Glutamatergic neuron (in vitro differentiated cells): ENCODE data around the gene CYSTM1. TPM values are rescaled to one million over a fixed set of nuclear protein-coding genes. Genes with fewer than 3 reads are reported as not detected.

Experiments
- DNase-seq: peaks from one replicate; pipeline ENCODE4 v3.0.0; 2022
- H3K27ac Mint-ChIP-seq: one replicate; pipeline ENCODE4 v1.8.0; 2020; ENCODE audit warnings: mild to moderate bottlenecking, mixed read lengths, inconsistent platforms; ENCODE audit not compliant: unreplicated experiment
- H3K27me3 Mint-ChIP-seq: one replicate; pipeline ENCODE4 v1.8.0; 2020; ENCODE audit warnings: mild to moderate bottlenecking, moderate library complexity, mixed read lengths, inconsistent platforms; ENCODE audit not compliant: unreplicated experiment
- H3K36me3 Mint-ChIP-seq: one replicate; pipeline ENCODE4 v1.8.0; 2020; ENCODE audit warnings: mild to moderate bottlenecking, mixed read lengths, inconsistent platforms; ENCODE audit not compliant: unreplicated experiment
- H3K4me1 Mint-ChIP-seq: one replicate; pipeline ENCODE4 v1.8.0; 2020; ENCODE audit warnings: mild to moderate bottlenecking, low read depth, mixed read lengths, inconsistent platforms; ENCODE audit not compliant: unreplicated experiment
- H3K4me3 Mint-ChIP-seq: one replicate; pipeline ENCODE4 v1.8.0; 2020; ENCODE audit warnings: mild to moderate bottlenecking, mixed read lengths, inconsistent platforms; ENCODE audit not compliant: unreplicated experiment
- H3K9me3 Mint-ChIP-seq: one replicate; pipeline ENCODE4 v1.8.0; 2020; ENCODE audit warnings: mild to moderate bottlenecking, moderate library complexity, mixed read lengths, inconsistent platforms; ENCODE audit not compliant: unreplicated experiment
- total RNA-seq: library from RNA; stranded (reverse); fragmentation: NEBNext Ultra II Directional; extraction: Animal tissue kit (Norgen Biotek cat#: 25700); gene quantifications from one replicate; pipeline ENCODE4 v1.2.1, GENCODE V29; 2021; ENCODE audit not compliant: unreplicated experiment
- TF ChIP-seq, protein P1 (sequence below): fragments of 200-600 bp; sonication (generic); IDR thresholded peaks from one replicate; pipeline ENCODE4 v1.5.0; 2021; ENCODE audit not compliant: partially characterized antibody, unreplicated experiment

Gene CYSTM1
- total RNA-seq, 1 donor from 2014 or later, result 37.4 TPM

DNA sequence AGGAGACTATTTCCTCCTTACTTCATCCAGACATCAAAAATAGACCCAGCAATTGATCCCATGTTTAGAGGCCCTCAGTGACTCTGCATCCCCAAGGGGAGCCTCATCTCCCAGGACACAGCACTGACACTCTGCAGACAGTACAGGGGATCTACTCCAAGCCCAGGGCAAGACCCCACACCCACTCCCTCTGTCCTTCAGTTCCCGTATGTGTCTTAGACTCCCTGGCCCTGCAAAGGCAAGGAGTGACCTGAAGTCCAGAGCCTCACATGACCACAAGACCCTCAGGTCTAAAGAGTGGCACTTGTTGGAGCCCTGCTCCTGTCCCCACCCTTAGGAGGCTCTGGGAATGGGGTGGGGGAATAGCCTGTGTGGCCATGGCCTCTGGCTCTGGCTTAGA lies 27.5 kb upstream of the CYSTM1 start:
- H3K9me3 Mint-ChIP-seq, result peaks cover 4% of the 10 kb centered on the region
- no peak overlapping the region for H3K27ac Mint-ChIP-seq
- no peak for DNase-seq
- peaks cover 21% of the 10 kb centered on the region for H3K27me3 Mint-ChIP-seq
- no peak overlapping the region for H3K4me3 Mint-ChIP-seq
- TF ChIP-seq, protein P1, sequence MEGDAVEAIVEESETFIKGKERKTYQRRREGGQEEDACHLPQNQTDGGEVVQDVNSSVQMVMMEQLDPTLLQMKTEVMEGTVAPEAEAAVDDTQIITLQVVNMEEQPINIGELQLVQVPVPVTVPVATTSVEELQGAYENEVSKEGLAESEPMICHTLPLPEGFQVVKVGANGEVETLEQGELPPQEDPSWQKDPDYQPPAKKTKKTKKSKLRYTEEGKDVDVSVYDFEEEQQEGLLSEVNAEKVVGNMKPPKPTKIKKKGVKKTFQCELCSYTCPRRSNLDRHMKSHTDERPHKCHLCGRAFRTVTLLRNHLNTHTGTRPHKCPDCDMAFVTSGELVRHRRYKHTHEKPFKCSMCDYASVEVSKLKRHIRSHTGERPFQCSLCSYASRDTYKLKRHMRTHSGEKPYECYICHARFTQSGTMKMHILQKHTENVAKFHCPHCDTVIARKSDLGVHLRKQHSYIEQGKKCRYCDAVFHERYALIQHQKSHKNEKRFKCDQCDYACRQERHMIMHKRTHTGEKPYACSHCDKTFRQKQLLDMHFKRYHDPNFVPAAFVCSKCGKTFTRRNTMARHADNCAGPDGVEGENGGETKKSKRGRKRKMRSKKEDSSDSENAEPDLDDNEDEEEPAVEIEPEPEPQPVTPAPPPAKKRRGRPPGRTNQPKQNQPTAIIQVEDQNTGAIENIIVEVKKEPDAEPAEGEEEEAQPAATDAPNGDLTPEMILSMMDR, result no peak
- no peaks in the 10 kb centered on the region for H3K36me3 Mint-ChIP-seq
- H3K4me1 Mint-ChIP-seq, result peaks cover 9% of the 10 kb centered on the region

DNA sequence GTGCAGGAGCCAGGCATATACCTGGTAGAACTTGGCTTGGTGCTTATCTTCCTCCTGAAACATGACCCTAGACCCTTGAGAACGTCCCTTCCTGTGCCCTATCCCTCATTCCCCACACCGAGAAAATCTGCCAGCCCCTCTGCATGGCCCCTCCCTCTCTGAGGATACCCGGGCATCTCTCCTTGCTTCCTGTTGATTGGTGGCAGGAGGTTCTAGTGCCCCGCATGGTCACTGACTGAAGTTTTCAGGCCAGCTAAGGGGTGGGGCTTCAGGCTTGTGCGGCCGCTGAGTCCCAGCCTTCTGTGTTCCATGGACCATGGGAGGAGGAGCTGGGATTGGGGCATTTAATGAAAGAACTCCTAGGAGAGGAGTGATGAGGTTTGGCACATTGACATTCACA lies 26.5 kb upstream of the CYSTM1 start:
- peaks cover 4% of the 10 kb centered on the region for H3K9me3 Mint-ChIP-seq
- H3K4me1 Mint-ChIP-seq, result peaks cover 11% of the 10 kb centered on the region
- no peaks in the 10 kb centered on the region for H3K36me3 Mint-ChIP-seq
- no peak for DNase-seq
- TF ChIP-seq, protein P1, result no peak
- peaks cover 21% of the 10 kb centered on the region for H3K27me3 Mint-ChIP-seq
- no peak overlapping the region for H3K27ac Mint-ChIP-seq
- H3K4me3 Mint-ChIP-seq, result no peak overlapping the region

DNA sequence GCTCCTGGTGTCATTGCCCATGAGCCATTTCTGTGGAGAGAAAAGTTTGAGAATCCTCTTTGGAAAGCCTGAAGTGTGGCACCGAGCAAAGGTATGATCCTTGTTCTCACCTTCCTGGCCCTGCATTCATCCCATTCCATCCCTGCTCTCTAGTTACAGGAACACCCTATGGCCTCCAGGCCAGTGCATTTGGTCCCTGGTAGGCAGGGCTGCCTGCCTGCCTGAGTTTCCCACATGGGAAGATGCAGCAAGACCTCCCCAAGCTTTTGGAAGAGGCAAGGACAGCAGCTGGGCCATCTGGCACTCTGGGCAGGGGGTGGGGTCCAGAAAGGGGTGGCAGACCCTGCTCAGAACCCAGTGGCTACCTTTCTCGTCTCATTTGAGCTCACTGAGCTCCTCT lies 24.8 kb upstream of the CYSTM1 start:
- Mint-ChIP-seq H3K27ac (no peak overlapping the region), H3K9me3 (peaks cover 2% of the 10 kb centered on the region), H3K27me3 (peaks cover 19% of the 10 kb centered on the region), H3K4me3 (no peak overlapping the region), H3K36me3 (no peaks in the 10 kb centered on the region), H3K4me1 (peaks cover 11% of the 10 kb centered on the region)
- TF ChIP-seq, protein P1, result no peak
- no peak for DNase-seq

DNA sequence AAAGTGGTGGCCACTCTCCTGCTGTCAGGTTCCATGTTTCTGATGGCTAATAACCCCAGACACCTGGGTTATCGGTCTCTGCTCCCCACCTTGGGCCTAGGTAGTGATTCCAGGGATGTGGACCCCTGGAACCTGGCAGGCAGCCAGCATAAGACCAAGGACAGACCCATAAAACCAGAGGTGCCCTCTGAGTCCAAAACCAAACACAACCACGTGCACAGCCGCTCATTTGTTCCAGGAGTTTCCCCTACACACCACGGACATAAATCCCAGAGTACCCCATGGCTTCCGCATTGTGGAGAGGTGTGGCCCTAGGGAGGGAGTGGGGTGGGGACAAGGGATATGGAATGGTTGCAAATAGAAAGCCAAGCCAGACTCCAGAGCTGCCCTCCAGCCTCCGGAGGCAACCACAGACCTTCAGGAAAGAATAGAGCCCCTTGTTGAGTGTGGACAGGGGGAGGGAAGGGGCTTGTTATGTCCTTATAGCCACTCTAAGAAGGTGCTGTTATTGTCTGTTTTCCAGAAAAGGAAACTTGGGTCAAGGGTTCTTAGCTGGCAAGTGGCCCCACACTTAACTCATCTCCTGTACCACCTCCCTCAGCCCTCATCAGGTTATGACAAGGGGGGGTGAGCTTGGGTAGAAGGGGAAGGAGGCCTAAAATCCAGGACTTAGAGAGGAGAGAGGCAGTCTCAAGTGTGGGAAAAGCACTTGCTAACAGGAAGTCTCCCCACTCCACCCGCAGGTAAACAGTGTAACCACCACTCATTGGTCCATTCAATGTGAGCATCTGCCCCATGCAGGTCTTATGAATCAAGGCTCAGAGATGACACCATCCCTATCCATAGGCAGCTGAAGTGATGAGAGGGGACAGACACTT lies 23.6 kb upstream of the CYSTM1 start:
- no peak for DNase-seq
- peaks cover 9% of the 10 kb centered on the region for H3K4me1 Mint-ChIP-seq
- peaks cover 2% of the 10 kb centered on the region for H3K9me3 Mint-ChIP-seq
- TF ChIP-seq, protein P1, result no peak
- peaks cover 17% of the 10 kb centered on the region for H3K27me3 Mint-ChIP-seq
- no peak overlapping the region for H3K27ac Mint-ChIP-seq
- H3K36me3 Mint-ChIP-seq, result no peaks in the 10 kb centered on the region
- H3K4me3 Mint-ChIP-seq, result no peak overlapping the region
